Measurements from ENCODE around the gene ARHGEF6.

The ARHGEF6 gene

DNA sequence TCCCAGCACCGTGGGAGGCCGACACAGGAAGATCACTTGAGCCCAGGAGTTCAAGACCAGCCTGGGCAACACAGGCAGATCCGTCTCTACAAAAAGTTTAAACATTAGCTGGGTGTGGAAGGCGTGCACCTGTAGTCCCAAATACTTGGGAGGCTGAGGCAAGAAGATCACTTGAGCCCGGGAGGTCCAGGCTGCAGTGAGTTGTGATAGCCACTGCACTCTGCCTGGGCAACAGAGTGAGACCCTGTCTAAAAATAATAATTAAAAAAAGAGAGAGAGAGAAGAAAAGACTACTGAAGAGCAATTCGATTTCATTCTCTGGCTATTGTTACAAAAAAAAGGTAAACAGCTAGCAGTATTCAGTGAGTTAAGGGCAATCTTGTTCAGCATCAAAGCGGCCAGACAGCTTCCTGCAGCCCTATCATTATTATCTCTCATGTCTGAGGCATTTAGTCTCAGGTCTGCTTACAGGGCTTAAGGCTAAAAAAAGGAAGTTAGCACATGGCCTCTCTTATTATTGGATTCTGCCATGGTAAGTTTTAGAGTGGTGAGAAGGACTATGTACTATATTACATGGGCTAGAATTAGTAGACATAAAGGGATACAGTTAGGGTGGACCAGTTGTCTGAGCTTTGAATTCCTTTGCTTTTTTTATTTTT is 37.9 kb downstream of the ARHGEF6 start:
- DNase-seq = no peak

- DNase-seq = no peak
Observed at GRCh38 chrX:136738049-136738729, 42.5 kb downstream of the ARHGEF6 start.

DNA sequence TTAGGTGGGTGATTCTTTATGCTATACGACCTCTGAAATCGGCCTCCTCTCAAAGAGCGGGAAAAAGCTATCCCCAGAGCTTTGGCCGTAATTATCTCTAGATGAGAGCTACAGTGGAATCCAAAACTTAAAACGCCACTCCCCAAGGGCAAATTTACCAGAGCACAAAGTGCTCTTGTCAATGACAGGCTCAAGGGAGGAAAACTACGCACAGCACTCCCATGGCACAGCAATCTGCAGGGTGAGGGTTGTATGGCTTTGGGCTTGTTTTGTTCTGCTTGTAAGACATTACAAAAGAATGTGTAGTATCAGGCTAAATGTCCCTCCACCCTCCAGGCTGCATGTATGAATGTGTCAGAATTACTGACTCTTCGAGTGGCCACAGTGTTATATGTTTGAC is 44.0 kb downstream of the ARHGEF6 start:
- DNase-seq = no peak

DNA sequence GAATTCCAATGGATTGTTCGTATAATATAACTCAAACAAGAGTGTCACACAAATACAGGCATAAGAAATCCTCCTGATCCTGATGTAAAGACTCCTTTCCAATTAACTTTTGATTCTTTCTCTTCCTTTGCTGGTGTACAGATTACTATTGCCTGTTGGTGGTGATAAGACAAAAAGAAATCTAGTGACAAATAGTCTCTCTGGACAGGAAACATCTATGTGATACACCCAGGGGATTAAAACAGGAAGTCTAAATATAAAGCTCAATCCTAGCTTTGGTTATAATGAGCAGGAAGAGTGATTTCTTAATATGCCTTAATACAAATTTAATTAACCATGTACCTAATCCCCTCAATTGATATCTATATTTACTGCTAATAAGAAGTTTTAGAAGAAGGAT is 45.1 kb downstream of the ARHGEF6 start:
- no peak for DNase-seq

- DNase-seq = no peak
Observed at GRCh38 chrX:136733613-136734012, 47.1 kb downstream of the ARHGEF6 start.

GRCh38 chrX:136731798-136732197 is 48.9 kb downstream of the ARHGEF6 start:
- no peak for DNase-seq

DNA sequence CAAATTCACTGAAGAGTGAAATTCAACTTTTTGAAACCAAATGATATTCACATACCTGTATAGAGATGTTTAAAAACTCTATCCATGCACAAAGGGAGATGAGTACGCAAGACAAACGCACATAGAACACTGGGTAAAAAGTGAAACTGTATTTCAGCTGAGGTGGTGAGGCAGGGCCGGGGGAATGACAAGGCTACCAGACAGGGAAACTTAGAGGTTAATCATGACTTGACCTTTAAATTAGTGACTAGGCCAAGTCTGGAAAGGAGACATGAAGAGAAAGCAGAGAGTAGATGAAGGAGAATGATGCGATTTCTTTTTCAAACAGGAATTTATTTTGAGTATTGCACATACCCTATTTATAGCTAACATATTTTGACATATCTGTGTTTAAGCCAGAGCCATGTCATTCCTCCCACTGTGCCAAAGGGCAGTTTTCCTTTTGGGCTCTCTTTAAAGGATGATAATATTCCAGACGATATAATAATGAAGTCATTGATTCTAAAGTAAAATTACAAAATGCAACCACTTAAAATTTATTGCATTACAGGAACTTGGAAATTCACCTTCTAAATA is 49.4 kb downstream of the ARHGEF6 start:
- DNase-seq = no peak

GRCh38 chrX:136728393-136728792 is 52.3 kb downstream of the ARHGEF6 start:
- DNase-seq = no peak

DNA sequence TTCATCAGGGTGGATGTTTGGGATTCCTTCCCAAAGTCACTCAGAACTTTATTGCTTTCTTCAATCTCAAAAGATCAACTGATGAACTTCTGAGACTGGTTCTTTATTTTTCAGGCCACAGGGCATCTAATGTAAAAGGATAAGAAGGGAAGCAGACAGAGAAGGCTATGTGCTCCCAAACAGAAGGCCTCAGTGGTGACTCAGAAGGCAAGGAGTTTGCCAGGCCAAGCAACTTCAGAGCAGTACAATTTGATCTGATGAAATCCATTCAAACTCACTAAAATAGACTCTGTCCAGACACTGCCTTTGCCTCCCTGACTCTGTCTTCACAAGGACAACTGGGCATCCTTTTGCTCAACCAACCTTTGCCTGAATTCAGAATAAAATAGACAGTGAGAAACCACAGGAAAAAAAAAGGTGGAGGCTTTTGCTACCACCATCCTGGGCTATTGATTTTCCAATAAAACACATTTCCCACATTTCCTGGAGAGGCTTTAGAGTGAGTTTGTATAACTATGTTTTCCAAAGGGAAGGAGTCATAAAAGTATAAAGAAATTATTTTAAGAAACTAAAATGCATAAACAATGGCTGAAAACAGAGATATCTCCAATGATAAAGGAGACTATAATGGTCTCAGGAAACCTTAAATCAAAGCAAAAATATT is 55.2 kb downstream of the ARHGEF6 start:
- no peak for DNase-seq

- no peak for DNase-seq
Observed at GRCh38 chrX:136718091-136718490, 62.6 kb downstream of the ARHGEF6 start.

GRCh38 chrX:136714626-136715599 is 65.8 kb downstream of the ARHGEF6 start:
- no peak for DNase-seq

GRCh38 chrX:136712650-136713310 is 68.0 kb downstream of the ARHGEF6 start:
- DNase-seq = no peak

GRCh38 chrX:136711147-136711546 is 69.6 kb downstream of the ARHGEF6 start:
- no peak for DNase-seq

- DNase-seq = no peak
Observed at GRCh38 chrX:136710325-136710951, 70.3 kb downstream of the ARHGEF6 start.

DNA sequence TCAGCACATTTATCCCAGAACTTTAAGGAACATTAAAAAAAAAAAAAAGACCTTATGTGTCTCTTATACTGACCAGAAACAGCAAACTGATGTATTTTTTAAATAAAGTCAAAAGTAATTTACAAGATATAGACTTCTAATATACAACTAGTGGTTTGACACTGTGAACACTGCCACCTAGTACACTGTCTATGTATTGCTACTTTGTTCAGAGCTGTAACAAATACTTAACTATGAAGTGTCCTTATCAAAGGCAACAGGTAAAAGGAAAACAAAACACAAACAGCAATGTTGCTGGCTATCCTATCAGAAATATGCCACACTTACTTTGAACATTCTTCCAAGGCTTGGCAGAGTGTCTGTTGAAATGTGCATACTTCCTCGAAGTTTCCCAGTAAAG is 72.4 kb downstream of the ARHGEF6 start:
- DNase-seq = no peak

GRCh38 chrX:136697156-136697555 is 83.6 kb downstream of the ARHGEF6 start:
- no peak for DNase-seq

- peak; percentile 40 for DNase-seq
Observed at GRCh38 chrX:136694431-136695087, 86.2 kb downstream of the ARHGEF6 start.

DNA sequence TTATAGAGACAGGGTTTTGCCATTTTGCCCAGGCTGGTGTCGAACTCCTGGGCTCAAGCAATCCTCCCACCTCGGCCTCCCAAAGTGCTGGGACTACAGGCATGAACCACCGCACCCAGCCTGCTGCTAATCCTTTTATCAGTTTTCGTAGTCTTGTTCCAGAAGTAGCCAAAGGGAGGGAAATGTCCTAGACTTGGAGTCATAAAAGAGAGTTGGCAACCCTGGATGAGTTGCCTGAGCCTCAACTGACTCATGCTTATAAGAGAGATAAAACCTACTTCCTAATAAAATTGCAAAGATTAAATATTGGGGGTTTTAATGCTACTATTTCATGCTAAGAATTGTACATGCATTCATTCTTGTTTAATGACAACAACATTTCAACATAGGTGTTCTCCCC is 88.5 kb downstream of the ARHGEF6 start:
- no peak for DNase-seq

- no peak for DNase-seq
Observed at GRCh38 chrX:136691028-136691809, 89.5 kb downstream of the ARHGEF6 start.

- no peak for DNase-seq
Observed at GRCh38 chrX:136689436-136689835, 91.3 kb downstream of the ARHGEF6 start.

Data from CD4-positive, alpha-beta T cell treated with Interferon gamma for 1 hour (primary cell).